Stimulated activated CD8-positive, alpha-beta memory T cell treated with anti-CD3 and anti-CD28 coated beads, Interleukin-15, amount 100 ng/mL, for 4 hours (primary cell): Measurements from ENCODE around the gene PDE1C.

ENCODE experiments used
- DNase-seq, 2 donors: peaks; one replicate each; pipeline ENCODE4 v3.0.0-alpha.2; 2020; ENCODE audit warnings: low read depth in 2 of 2

The PDE1C gene

DNA sequence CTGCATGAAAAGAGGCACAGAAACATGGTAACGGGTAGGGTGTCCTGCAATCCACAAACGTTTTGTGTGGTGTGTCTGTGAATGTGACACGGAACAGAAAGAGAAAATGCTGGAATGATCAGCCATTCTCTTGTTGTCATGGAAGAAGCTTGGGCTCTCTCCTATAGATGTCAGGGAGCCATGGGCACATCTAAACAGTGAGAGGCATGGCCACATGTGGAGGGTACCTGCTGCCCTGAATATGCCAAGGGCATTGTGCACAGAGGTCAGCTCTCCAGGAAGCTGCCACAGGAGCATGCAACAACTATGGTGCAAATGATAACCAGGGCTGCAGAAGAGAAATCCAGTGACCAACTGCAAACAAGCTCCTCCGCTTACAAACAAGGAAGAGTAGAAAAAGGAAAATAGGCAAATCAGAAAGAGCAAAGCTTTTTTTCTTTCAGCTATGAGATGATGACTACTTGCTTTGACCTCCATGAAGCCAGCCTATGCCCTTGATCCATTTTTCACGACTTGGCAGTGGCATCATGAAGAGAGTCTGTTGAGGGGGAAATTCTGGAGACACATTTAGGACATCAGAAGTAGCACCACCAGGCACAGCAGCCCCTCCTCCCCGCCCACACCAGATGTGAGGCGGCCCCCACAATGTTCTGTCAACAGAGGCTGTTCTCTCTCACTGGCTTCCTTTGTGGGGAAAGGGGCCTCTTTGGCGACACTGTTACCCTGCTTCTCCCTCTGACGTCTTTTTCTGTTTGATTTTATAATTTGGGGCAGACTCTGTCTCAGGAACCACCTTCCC, 4.8 kb upstream of the PDE1C start:
- DNase-seq = no peak

DNA sequence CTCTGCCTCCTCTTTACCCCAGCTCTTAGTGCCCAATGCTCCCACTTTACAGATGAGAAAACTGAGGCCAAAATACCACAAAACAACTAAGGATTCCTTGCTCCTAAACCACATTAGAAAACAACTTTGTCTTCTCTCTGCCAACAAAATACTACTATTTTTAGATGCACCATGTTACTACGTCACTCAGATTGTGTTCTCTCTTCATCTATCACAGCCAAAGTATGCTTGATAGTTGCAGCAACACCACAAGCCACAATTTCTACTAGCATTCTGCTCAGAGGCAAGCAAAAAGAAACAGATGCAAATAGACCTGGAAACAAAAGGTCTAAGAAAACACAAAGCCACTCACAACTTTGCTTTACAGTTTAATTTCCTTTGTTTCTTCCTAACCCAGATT, 3.3 kb upstream of the PDE1C start:
- no peak for DNase-seq

DNA sequence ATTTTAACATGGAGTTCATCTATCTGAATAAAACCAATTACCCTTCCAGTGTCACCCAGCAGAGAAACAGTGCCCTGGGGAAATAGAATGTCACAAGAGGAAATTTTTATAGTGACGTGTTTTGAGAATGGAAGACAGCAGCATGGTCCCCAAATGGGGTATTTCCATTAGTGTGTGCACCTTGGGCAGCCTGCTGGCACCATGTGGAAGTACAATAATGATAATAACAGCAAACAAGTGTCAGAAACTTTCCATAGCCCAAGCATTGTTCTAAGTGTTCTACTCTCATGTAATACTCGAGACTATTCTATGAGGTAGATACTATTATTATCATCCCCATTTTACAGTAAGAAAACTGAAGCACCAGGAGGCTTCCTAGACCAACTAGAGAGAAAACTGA, 2.2 kb upstream of the PDE1C start:
- DNase-seq = no peak

- DNase-seq = no peak
Measured at GRCh38 chr7:32071466-32072091, 1.4 kb upstream of the PDE1C start.

DNA sequence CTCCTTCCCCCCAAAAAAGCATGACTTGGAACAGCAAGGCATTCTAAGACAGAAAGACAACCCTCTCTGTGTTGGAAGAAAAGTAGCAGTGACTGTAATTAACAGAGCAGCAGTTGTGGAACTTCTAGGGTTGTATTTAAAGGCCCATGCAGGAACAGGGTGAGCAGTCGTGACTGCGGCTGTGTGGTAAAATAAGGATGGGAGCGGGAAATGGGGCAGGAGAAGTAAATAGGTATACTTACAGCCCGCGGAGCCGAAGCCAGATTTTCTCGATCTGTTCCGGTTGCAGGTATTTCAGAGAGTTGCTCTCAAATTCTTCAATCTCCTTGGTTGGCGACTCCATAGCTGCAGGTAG, 179 bp downstream of the PDE1C start:
- no peak for DNase-seq

GRCh38 chr7:32069116-32069650, 1.0 kb downstream of the PDE1C start:
- DNase-seq = no peak

GRCh38 chr7:32068411-32069101, 1.7 kb downstream of the PDE1C start:
- DNase-seq = no peak

DNA sequence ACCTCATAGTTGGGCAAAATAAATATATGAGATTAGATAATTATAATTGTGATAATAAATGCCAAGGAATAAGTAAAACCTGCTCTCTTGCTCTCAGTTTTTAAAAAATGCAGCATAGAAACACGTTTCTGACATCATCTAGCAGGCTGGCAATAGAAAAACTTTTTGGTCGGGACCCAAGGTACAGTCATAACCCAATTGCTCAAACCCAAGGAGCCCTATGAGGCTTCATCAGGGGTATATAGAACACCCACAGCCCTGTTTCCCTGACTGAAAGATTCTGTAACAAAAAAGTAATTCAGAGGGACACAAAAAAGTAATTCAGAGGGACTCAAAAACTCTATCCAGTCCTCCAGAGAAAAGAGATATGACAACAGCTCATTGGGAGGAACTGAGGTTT, 3.8 kb downstream of the PDE1C start:
- no peak for DNase-seq

DNA sequence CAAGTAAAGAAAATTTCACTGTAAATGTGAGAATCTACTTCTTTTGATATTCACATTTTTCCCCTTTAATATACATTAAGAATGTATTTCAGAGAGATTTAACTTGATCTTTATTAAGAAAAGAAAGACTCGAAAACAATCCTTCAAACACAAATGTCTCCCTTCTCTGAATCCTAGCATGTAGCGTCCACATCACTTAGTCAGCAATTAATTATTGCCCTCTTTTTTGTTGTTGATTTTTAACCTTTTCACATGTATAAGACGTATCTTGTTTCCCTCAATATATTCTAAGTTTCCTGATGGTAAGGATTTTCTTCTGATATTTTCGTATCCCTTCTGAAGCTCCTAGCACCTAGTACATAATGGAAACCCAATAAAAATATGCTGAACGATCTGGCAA, 6.6 kb downstream of the PDE1C start:
- DNase-seq = no peak

DNA sequence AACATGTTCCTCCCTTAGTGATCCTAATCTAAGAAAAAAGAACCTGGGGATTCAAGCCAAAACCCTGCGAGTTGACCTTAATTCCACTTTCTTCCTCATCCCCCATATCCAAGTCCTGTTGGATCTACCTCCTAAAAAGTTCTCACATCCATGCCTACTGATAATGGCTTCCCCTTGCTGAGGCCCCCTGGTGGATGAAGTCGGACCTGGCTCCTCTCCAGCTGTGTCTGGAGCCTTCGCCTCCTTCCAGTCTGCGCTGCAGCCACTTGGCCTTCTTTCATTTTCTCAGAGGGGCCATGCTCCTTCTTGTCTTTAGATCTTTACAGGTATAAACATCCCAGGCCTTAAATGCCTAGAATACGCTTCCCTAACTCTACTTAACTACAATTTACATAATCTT, 8.1 kb downstream of the PDE1C start:
- no peak for DNase-seq

DNA sequence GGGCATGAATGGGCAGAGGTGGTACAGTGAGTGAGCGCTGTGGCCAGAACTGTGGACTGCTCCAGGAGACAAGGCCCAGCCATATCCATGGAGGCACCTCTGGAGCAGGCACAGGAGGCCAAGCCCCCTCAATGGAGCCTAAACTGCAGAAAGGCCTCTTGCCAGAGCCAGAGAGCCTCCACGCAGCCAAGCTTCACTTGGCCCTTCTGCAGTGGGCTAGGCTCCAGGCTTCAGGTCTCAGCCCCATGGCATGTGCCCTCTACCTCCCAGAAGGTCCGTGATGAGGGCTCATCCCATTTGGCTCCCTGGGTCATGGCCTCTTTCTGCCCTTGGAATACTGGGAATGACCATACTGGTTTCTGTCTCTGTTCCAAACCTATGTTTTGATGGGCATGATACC, 8.9 kb downstream of the PDE1C start:
- no peak for DNase-seq

GRCh38 chr7:32059289-32060011, 10.8 kb downstream of the PDE1C start:
- no peak for DNase-seq

GRCh38 chr7:32058002-32058401, 12.2 kb downstream of the PDE1C start:
- DNase-seq = no peak

GRCh38 chr7:32056767-32057166, 13.4 kb downstream of the PDE1C start:
- no peak for DNase-seq

DNA sequence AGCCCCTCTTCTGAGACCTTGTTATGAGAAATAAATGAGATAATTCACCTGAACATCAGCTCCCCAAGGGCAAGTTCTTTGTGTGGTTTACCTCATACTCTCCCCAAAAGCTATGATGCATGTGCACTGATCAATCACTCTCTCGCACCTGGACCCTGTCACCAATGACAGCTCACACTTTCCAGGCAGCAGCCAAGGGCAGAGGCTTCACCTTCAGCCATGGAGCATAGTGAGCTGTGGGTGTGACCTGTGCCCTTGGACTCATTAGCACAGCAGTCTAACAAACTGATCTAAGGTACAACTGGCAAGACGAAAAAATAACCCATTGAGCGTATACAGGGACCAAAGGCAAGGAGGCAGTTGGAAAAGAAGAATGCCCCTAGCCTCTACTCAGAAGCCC, 17.0 kb downstream of the PDE1C start:
- DNase-seq = no peak

GRCh38 chr7:32051128-32051527, 19.1 kb downstream of the PDE1C start:
- DNase-seq = no peak

DNA sequence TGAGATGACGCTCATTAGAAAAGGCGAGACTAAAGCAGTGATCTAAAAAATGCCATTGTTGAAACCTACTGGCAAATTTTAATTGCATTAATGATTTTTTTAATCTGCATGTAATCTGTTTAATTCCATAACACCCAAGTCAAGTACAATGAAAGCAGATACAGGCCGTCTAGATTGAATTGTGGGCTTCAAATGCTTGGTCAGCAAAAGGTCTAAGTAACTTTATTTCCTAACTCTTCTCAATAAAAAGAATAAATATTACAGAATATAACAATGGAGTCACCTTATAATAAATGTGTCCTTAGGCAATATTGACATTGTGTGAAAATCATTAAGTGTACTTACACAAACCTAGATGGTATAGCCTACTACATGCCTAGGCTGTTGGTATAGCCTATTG, 20.6 kb downstream of the PDE1C start:
- no peak for DNase-seq

DNA sequence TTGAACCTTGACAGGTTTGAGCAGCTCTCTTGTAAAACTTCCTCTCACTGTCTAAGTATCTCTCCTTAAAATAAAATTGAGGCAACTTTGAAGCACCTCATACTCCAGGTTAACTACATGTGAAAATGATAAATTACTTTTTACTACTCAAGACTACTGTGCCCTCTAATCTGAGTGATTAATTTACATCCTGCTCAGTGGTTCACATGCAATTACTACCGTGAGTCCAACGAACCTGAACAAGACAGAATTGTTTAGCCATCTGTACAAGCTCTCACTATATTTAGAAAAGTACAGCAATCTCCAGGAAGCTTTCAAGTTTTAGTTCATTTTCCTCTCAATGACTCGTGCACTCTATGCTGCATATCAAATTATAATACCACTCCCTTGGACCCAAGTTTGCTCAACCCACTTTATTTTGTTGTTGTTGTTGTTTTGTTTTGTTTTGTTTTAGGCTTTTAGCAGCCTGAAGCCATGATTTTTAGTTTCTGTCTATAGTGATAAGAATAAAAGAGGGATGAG, 21.2 kb downstream of the PDE1C start:
- no peak for DNase-seq

DNA sequence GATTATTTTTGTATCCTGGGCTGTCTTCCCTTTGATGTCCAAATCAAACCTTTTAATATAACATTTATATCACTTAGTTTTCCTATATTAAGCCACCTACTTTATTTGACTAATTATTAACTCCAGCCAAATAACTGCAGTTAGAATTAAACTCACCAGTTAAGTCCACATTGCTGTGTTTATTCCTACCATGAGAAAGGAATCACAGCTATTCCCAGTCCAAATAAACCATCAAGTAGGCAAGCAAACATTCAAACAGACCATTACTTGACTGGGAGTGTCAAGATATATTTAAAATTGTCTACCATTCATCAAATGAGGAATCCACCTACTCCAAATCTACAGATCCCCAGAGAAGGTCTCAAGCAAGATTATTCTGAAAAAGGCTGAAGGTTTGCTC, 22.4 kb downstream of the PDE1C start:
- DNase-seq = no peak

- DNase-seq = no peak
Measured at GRCh38 chr7:32047075-32047474, 23.1 kb downstream of the PDE1C start.

DNA sequence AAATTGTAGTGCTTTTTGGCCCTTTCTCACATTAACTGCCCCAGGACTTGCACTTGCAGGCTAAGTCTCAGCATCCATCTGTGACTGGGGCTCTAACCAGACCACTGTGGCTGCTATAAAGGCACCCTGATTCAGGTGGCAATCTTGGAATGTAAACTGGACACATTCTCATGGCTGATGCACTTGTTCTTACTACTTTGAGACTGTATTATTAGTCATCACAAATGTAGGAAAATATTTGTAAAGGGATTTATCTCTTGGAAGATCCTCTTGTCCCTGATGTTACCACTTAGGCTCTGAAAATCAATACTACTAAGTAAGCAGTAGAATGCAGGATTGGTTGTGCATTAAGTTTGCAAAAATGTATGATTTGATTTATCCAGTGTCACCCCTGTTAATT, 25.0 kb downstream of the PDE1C start:
- no peak for DNase-seq

DNA sequence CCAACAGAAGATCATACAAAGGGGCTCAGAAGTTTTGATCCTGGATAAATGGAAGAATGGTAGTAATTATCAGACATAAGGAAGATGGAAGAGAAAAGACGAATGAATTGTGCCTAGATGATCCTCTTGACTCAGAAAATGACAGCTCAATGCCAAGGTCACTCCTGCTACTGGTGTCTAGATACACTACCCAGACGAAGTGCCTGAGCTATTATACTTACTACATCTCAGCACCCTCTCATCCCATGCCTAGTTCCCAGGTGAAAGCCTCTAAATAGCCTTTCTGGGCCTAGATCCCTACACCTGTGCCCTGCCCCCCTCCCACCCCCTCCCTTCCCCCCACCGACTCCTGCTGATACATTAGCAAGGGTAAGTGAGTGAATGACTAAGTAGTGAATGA, 25.5 kb downstream of the PDE1C start:
- DNase-seq = no peak
